Adrenal gland (tissue), 12 donors: ENCODE results near the gene EVC. TPM values are rescaled to one million over a fixed set of nuclear protein-coding genes. Genes with fewer than 3 reads are reported as not detected.
A peak's percentile ranks its signal among the peaks of the same experiment; 100 is the strongest.

Experiments used
- DNase-seq, 7 donors: peaks; one replicate each; pipeline ENCODE4 v3.0.0-alpha.2; 2019 to 2020
- H3K27ac ChIP-seq, 5 donors: fragments of 200-600 bp; sonication (generic) in 4 of 5; 1 replicate in 3 of 5; 2 replicates in 2 of 5; pipeline versions ENCODE4 v1.5.1 to v1.8.0; 2016 to 2020; ENCODE audit warnings: mild to moderate bottlenecking in 1 of 5
- H3K27me3 ChIP-seq: fragments of 200-600 bp; 2 replicates; pipeline ENCODE4 v1.8.0; 2021
- H3K36me3 ChIP-seq, 2 donors: fragments of 200-600 bp; replicated peaks in 1 of 2; 1 replicate in 1 of 2; 2 replicates in 1 of 2; pipeline versions ENCODE4 v1.5.1 to v1.8.0; 2018 to 2022
- H3K4me1 ChIP-seq, 2 donors: fragments of 200-600 bp; replicated peaks in 1 of 2; 1 replicate in 1 of 2; 2 replicates in 1 of 2; pipeline versions ENCODE4 v1.5.1 to v1.8.0; 2018 to 2021
- H3K4me3 ChIP-seq, 4 donors: fragments of 200-600 bp; sonication (generic) in 3 of 4; one replicate each; pipeline ENCODE4 v1.5.1; 2016 to 2018
- H3K9me3 ChIP-seq, 3 donors: fragments of 200-600 bp; sonication (generic) in 1 of 3; replicated peaks in 1 of 3; 1 replicate in 2 of 3; 2 replicates in 1 of 3; pipeline versions ENCODE4 v1.5.1 to v1.8.0; 2016 to 2021
- POLR2A ChIP-seq, 2 donors: fragments of 450-650 bp; IDR thresholded peaks; one replicate each; pipeline ENCODE4 v1.6.1; 2017; ENCODE audit warnings: antibody characterized with exemption in 2 of 2, mild to moderate bottlenecking in 2 of 2, moderate library complexity in 1 of 2
- WGBS, 4 donors: extraction: QIAGEN DNeasy Blood & Tissue Kit in 2 of 4; methylation state at CpG; one replicate each; pipeline versions ENCODE4 v1.1.5 to v1.1.7; 2013 to 2017; 5-methylcytosine and 5-hydroxymethylcytosine counted together
- intact Hi-C, 2 donors: fragments of 100-400 bp; cut with DNase I; formaldehyde crosslinking; loops; one replicate each; pipeline versions ENCODE4 v1.14.1 to v1.15.0; 2022 to 2023
- polyA plus RNA-seq, 3 donors: library from polyadenylated mRNA; stranded (reverse); fragments of 200-250 nt in 2 of 3; fragments of 350-450 nt in 1 of 3; fragmentation: Illumina TruSeq in 1 of 3; extraction: RNeasy Lipid Tissue Mini Kit (QIAGEN cat#74804) in 1 of 3; gene quantifications; one replicate each; pipeline ENCODE4 v1.2.3, GENCODE V29; 2013 to 2014
- total RNA-seq, 9 donors: library from RNA; depleted of rRNA in 4 of 9; stranded (reverse); fragments of >200 nt in 4 of 9; fragments of 120-200 nt in 1 of 9; fragmentation: NEBNext Ultra II Directional in 1 of 9; extraction: Animal tissue kit (Norgen Biotek cat#: 25700) in 1 of 9; gene quantifications; one replicate each; pipeline versions ENCODE4 v1.1.0 to v1.2.4, GENCODE V29; 2013 to 2023
- TF ChIP-seq, protein P1 (sequence below), 6 experiments: fragments of 450-650 bp in 4 of 6; fragments of 200-600 bp in 2 of 6; sonication (generic) in 1 of 6; IDR thresholded peaks; 1 replicate in 5 of 6; 2 replicates in 1 of 6; pipeline versions ENCODE4 v1.5.1 to v1.8.0; 2016 to 2021; ENCODE audit warnings: antibody characterized with exemption in 6 of 6, mild to moderate bottlenecking in 2 of 6, moderate library complexity in 1 of 6
- donor health status: healthy with polysubstance abuse.
- donor health status: Bipolar disorder and iron deficiency.
- donor health status: DM: yes; HTN: yes; CAD: no.
- donor health status: DM: no; HTN: no; CAD: no.
- donor health status: DM: no; HTN: no; CAD: no.
- donor health status: DM: yes; HTN: yes; CAD: no.

EVC gene
- total and polyA plus RNA-seq, 12 donors: 1.0 to 23.7 (median 10.1) TPM

- H3K36me3 ChIP-seq: no peaks in the 10 kb centered on the region
- no peaks in the 10 kb centered on the region for H3K9me3 ChIP-seq
- no peaks in the 10 kb centered on the region for H3K27me3 ChIP-seq
- WGBS, 4 donors: 81 to 89% (median 82%) methylated on average over 6 of the region's 6 CpGs
- no peak overlapping the region for H3K4me3 ChIP-seq
- intact Hi-C loops: no loop called here
- DNase-seq: peak in 1 of 7 donors; percentile 23
- no peak for TF ChIP-seq POLR2A (IDR thresholded peaks at IDR 0.05)
- TF ChIP-seq, protein P1, sequence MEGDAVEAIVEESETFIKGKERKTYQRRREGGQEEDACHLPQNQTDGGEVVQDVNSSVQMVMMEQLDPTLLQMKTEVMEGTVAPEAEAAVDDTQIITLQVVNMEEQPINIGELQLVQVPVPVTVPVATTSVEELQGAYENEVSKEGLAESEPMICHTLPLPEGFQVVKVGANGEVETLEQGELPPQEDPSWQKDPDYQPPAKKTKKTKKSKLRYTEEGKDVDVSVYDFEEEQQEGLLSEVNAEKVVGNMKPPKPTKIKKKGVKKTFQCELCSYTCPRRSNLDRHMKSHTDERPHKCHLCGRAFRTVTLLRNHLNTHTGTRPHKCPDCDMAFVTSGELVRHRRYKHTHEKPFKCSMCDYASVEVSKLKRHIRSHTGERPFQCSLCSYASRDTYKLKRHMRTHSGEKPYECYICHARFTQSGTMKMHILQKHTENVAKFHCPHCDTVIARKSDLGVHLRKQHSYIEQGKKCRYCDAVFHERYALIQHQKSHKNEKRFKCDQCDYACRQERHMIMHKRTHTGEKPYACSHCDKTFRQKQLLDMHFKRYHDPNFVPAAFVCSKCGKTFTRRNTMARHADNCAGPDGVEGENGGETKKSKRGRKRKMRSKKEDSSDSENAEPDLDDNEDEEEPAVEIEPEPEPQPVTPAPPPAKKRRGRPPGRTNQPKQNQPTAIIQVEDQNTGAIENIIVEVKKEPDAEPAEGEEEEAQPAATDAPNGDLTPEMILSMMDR (IDR thresholded peaks at IDR 0.05): no peak
- H3K27ac ChIP-seq: no peak overlapping the region
- peaks cover 0 to under 1% of the 10 kb centered on the region in 2 donors for H3K4me1 ChIP-seq
Measured at GRCh38 chr4:5713861-5714260, 2.9 kb downstream of the EVC start.

GRCh38 chr4:5715357-5715756 is 4.4 kb downstream of the EVC start:
- Histone ChIP-seq H3K4me3 (no peak overlapping the region), H3K27me3 (no peaks in the 10 kb centered on the region), H3K9me3 (no peaks in the 10 kb centered on the region), H3K27ac (no peak overlapping the region), H3K36me3 (no peaks in the 10 kb centered on the region), H3K4me1 (no peaks in the 10 kb centered on the region)
- DNase-seq: no peak
- intact Hi-C loops: no loop called here
- TF ChIP-seq POLR2A (IDR thresholded peaks at IDR 0.05): no peak
- TF ChIP-seq, protein P1 (IDR thresholded peaks at IDR 0.05): no peak
- WGBS, 4 donors: 46 to 84% (median 57%) methylated on average over 2 of the region's 2 CpGs

- no peak for DNase-seq
- intact Hi-C loops: no loop called here
- H3K9me3 ChIP-seq: no peaks in the 10 kb centered on the region
- TF ChIP-seq, protein P1 (IDR thresholded peaks at IDR 0.05): no peak
- TF ChIP-seq POLR2A (IDR thresholded peaks at IDR 0.05): no peak
- no peak overlapping the region for H3K27ac ChIP-seq
- H3K4me3 ChIP-seq: no peak overlapping the region
- H3K36me3 ChIP-seq: no peaks in the 10 kb centered on the region
- no peaks in the 10 kb centered on the region for H3K4me1 ChIP-seq
- 83 to 92% (median 88%) methylated on average over 2 of the region's 2 CpGs for whole genome bisulfite sequencing, 4 donors
- H3K27me3 ChIP-seq: no peaks in the 10 kb centered on the region
Measured at GRCh38 chr4:5716391-5716790, 5.4 kb downstream of the EVC start.

- TF ChIP-seq POLR2A (IDR thresholded peaks at IDR 0.05): no peak
- TF ChIP-seq, protein P1 (IDR thresholded peaks at IDR 0.05): no peak
- 88 to 97% (median 91%) methylated on average over 4 of the region's 4 CpGs for WGBS, 4 donors
- intact Hi-C loops: no loop called here
- Histone ChIP-seq H3K4me3 (no peak overlapping the region), H3K27me3 (no peaks in the 10 kb centered on the region), H3K4me1 (no peaks in the 10 kb centered on the region), H3K36me3 (no peaks in the 10 kb centered on the region), H3K9me3 (no peaks in the 10 kb centered on the region), H3K27ac (no peak overlapping the region)
- DNase-seq: no peak
Measured at GRCh38 chr4:5717449-5718158, 6.6 kb downstream of the EVC start.
